GM13976 (cell line): Measurements from ENCODE around the gene DAB1.

Experiments
- DNase-seq: peaks from one replicate; pipeline ENCODE4 v3.0.0; 2012; ENCODE audit warnings: low spot score
- in situ Hi-C: fragments of 300-500 bp; cut with MboI; formaldehyde crosslinking; loops from one replicate; pipeline ENCODE4 v1.12.0; 2022; ENCODE audit warnings: low sequenced_read_pairs, mixed read lengths, inconsistent platforms; ENCODE audit not compliant: unreplicated experiment
- TF ChIP-seq, protein P1 (sequence below): IDR thresholded peaks from 2 replicates; pipeline ENCODE4 v1.5.1; 2012; ENCODE audit warnings: borderline replicate concordance, mild to moderate bottlenecking; ENCODE audit not compliant: insufficient read depth; ENCODE audit errors: extremely low read depth, missing control alignments, control extremely low read depth

The DAB1 gene

DNA sequence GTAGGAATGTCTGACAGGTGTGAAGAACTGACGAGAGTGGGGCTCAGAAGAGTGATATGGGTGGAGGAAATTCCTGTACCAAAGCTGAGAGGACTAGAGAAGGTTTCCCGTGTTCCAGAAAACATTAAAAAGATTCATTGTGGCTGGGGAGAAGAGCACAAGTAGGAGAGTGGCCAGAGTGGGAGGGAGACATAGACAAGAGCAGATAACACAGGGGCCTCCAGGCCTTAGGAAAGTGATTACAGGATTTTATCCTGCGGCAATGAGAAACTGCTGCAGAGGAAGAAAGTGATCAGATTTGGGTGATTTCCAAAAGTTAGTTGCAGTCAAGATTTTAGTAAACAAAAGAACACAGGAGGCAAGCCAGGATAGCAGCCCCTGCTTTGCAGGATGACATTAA, 465.9 kb downstream of the DAB1 start:
- DNase-seq: no peak
- in situ Hi-C loops: no loop called here
- TF ChIP-seq, protein P1, sequence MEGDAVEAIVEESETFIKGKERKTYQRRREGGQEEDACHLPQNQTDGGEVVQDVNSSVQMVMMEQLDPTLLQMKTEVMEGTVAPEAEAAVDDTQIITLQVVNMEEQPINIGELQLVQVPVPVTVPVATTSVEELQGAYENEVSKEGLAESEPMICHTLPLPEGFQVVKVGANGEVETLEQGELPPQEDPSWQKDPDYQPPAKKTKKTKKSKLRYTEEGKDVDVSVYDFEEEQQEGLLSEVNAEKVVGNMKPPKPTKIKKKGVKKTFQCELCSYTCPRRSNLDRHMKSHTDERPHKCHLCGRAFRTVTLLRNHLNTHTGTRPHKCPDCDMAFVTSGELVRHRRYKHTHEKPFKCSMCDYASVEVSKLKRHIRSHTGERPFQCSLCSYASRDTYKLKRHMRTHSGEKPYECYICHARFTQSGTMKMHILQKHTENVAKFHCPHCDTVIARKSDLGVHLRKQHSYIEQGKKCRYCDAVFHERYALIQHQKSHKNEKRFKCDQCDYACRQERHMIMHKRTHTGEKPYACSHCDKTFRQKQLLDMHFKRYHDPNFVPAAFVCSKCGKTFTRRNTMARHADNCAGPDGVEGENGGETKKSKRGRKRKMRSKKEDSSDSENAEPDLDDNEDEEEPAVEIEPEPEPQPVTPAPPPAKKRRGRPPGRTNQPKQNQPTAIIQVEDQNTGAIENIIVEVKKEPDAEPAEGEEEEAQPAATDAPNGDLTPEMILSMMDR: no peak

DNA sequence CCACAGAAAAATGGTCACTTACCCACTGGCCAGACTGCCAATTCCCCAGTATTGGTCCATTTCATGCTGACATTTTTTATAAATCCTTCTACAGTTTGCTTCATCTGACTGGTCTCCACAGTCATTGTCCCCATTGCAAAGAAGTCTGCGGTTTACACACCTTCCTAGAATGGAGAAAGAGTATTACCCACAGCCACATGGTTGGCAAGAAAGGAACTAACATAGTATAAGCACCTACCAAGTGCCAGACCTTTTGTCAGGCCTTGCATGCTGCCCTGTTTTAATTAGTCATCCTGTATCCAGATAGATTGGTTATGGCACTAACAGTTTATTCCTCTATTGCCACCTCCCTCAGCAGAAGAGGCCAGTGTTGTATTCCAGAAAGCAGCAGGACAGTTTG, 469.2 kb downstream of the DAB1 start:
- DNase-seq: no peak
- TF ChIP-seq, protein P1: no peak
- in situ Hi-C loops: no loop called here

DNA sequence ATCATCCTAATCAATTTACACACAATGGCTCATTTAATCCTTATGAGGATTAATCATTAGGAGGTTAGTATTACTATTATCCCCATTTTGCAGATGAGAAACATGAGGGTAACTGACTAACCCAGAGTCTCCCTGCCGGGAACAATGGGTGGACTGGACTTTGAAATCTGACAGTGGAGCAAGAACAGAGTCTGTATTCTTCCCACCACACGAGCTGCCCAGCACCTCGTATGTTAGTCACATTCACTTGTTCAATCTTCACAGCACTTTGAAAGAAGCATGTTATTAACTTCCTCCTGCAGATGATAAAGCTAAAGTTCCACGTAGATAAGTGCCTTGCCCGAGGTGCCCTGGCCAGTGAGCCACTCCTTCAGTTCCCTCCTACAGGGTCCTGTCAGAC, 470.5 kb downstream of the DAB1 start:
- TF ChIP-seq, protein P1: no peak
- no peak for DNase-seq
- in situ Hi-C loops: no loop called here

DNA sequence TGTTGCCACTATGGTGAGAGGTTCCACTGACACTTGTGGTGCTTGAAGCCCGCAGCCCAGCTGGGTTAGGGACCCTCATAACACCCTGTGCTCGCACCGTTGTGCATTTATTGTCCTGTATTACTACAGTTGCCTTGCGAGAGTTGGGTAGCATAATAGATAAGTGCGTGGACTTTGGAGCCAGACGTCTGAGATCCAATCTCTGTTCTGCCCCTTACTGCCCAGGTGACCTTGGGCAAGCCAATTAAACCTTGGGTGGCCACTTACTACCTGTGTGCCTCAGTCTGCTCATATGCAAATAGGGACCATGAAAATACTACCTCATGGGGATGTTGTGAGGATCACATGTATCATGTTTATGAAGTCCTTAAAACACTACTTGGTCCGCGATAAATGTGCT, 471.4 kb downstream of the DAB1 start:
- no peak for DNase-seq
- in situ Hi-C loops: no loop called here
- TF ChIP-seq, protein P1: no peak

DNA sequence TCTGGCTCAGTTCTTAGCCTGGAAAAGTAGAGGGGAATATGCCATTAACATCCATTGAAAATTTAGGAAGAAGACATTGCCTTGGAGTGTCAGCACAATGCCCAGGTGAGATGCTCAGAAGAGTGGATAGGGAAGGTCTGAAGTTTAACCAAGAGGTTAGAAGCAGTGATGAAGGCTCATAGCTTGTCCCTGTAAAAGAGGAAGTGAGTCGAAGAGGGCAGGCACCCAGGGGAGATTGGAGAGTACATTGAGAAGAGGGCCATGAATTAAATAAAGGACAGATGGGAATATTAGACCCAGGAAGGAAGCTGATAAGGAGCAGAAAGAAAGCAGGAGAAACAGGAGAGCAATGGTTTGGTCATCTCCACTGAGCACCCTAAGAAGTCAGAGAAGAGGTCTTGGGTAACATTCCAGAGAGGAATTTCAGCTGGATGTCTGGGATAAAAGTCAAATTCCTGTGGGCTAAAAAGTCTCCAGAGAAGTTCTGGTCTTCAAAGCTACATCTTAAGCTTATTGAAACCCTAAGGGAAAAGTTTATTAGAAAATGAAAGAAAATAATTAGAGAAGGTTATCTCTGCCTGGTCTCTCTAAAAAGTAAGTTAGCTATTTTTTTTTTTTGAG, 475.3 kb downstream of the DAB1 start:
- in situ Hi-C loops: no loop called here
- TF ChIP-seq, protein P1: no peak
- DNase-seq: no peak
